ENCODE results near the gene POLR2M. TPM values are rescaled to one million over a fixed set of nuclear protein-coding genes. Genes with fewer than 3 reads are reported as not detected.

POLR2M gene
- total and polyA plus RNA-seq, 2 donors (not counting 1 experiment from before 2014, with no cell fraction given), result 17.0 to 67.4 TPM

DNA sequence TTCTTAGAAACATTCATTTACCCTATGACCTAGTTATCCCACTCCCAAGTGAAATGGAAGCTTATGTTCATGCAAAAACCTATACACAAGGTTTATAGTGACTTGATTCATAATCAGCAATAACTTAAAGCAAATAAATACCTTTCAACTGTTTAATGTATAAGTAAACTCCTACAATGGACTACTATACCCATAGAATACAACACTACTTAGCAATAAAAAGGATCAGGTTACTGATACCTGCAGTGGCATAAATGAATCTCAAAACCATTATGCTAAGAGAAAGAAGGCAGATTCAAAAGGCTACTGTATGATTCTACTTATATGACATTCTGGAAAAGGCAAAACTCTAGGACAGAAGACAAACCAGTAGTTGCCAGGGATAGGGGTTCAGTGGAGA, 8.3 kb upstream of the POLR2M start:
- ATAC-seq (ENCODE audit: low read depth) (no peak), DNase-seq (no peak)
- Histone ChIP-seq H2AFZ (ENCODE audit: insufficient read depth, low read depth, low read length, poor library complexity, severe bottlenecking) (no peak overlapping the region), H3K9ac (ENCODE audit: low read length) (no peak overlapping the region), H4K20me1 (ENCODE audit: control insufficient read depth, insufficient read depth, low read length, poor library complexity, severe bottlenecking) (no peaks in the 10 kb centered on the region), H3K4me3 (ENCODE audit: control extremely low read depth in 1 of 5, extremely low read depth in 1 of 5, insufficient read depth in 1 of 5, low read depth in 2 of 5, low read length in 4 of 5) (no peak overlapping the region), H3K9me3 (ENCODE audit: control extremely low read depth in 1 of 3, control insufficient read depth in 2 of 3, insufficient read depth in 1 of 3, low read length in 2 of 3) (peaks cover 0 to 1% (median 0%) of the 10 kb centered on the region in 3 donors), H3K4me2 (replicated peaks; ENCODE audit: low read depth, low read length, poor library complexity, severe bottlenecking) (no peak overlapping the region), H3K27me3 (replicated peaks in 1 of 4; ENCODE audit: control extremely low read depth in 1 of 4, control insufficient read depth in 3 of 4, insufficient read depth in 4 of 4, low read length in 3 of 4) (peaks cover 0 to 16% (median 6%) of the 10 kb centered on the region in 4 experiments), H3K36me3 (replicated peaks in 1 of 2; ENCODE audit: control extremely low read depth in 1 of 2, control insufficient read depth in 1 of 2, extremely low read depth in 1 of 2, insufficient read depth in 2 of 2, low read length in 1 of 2) (no peaks in the 10 kb centered on the region), H3K27ac (ENCODE audit: low read length in 2 of 2) (no peak overlapping the region), H3K79me2 (ENCODE audit: control insufficient read depth, insufficient read depth, low read length) (no peaks in the 10 kb centered on the region), H3K4me1 (ENCODE audit: control insufficient read depth in 2 of 2, insufficient read depth in 2 of 2, low read length in 2 of 2) (no peaks in the 10 kb centered on the region)
- ChIA-PET CTCF (no interaction called here), POLR2A (no interaction called here)
- Mint-ChIP-seq H3K27me3 (peaks cover 73% of the 10 kb centered on the region), H3K27ac (no peak overlapping the region), H3K9me3 (ENCODE audit: insufficient read depth) (no peaks in the 10 kb centered on the region), H3K4me1 (no peaks in the 10 kb centered on the region), H3K4me3 (no peak overlapping the region)
- intact Hi-C loops (cut with micrococcal nuclease), result no loop called here
- TF ChIP-seq EZH2 (IDR thresholded peaks at IDR 0.05; ENCODE audit: borderline replicate concordance, insufficient read depth, low read depth, low read length, poor library complexity, severe bottlenecking), result no peak
- TF ChIP-seq, protein P1, sequence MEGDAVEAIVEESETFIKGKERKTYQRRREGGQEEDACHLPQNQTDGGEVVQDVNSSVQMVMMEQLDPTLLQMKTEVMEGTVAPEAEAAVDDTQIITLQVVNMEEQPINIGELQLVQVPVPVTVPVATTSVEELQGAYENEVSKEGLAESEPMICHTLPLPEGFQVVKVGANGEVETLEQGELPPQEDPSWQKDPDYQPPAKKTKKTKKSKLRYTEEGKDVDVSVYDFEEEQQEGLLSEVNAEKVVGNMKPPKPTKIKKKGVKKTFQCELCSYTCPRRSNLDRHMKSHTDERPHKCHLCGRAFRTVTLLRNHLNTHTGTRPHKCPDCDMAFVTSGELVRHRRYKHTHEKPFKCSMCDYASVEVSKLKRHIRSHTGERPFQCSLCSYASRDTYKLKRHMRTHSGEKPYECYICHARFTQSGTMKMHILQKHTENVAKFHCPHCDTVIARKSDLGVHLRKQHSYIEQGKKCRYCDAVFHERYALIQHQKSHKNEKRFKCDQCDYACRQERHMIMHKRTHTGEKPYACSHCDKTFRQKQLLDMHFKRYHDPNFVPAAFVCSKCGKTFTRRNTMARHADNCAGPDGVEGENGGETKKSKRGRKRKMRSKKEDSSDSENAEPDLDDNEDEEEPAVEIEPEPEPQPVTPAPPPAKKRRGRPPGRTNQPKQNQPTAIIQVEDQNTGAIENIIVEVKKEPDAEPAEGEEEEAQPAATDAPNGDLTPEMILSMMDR (IDR thresholded peaks at IDR 0.05), result no peak

DNA sequence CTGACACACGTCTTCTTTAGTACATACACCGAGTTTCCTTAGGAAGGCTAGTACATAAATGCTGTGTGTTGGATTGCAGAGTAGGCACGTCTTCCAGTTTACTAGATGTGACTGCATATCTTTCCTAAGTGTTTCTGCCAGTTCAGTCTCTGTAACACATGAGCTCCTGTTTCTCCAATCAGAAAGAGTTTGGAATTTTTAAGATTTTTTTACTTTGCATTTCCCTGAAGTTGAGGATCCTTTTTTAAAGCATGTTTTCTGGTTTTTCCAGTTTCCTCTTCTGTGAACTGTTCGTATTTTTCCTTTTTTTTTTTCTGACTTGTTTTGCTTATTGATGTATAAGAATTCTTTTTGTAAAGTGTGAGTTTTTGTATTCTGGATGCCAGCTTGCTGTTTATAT, 7.5 kb upstream of the POLR2M start:
- H3K36me3 ChIP-seq (replicated peaks in 1 of 2; ENCODE audit: control extremely low read depth in 1 of 2, control insufficient read depth in 1 of 2, extremely low read depth in 1 of 2, insufficient read depth in 2 of 2, low read length in 1 of 2), result no peaks in the 10 kb centered on the region
- H3K9ac ChIP-seq (ENCODE audit: low read length), result no peak overlapping the region
- ChIA-PET POLR2A (no interaction called here), CTCF (no interaction called here)
- no peak overlapping the region for H3K4me3 ChIP-seq (ENCODE audit: control extremely low read depth in 1 of 5, extremely low read depth in 1 of 5, insufficient read depth in 1 of 5, low read depth in 2 of 5, low read length in 4 of 5)
- ATAC-seq (ENCODE audit: low read depth) (no peak), DNase-seq (no peak)
- H3K4me3 Mint-ChIP-seq, result no peak overlapping the region
- H3K4me1 ChIP-seq (ENCODE audit: control insufficient read depth in 2 of 2, insufficient read depth in 2 of 2, low read length in 2 of 2), result no peaks in the 10 kb centered on the region
- H3K9me3 ChIP-seq (ENCODE audit: control extremely low read depth in 1 of 3, control insufficient read depth in 2 of 3, insufficient read depth in 1 of 3, low read length in 2 of 3), result peaks cover 0 to 1% (median 0%) of the 10 kb centered on the region in 3 donors
- peaks cover 70% of the 10 kb centered on the region for H3K27me3 Mint-ChIP-seq
- no peaks in the 10 kb centered on the region for H3K79me2 ChIP-seq (ENCODE audit: control insufficient read depth, insufficient read depth, low read length)
- no peak overlapping the region for H3K27ac ChIP-seq (ENCODE audit: low read length in 2 of 2)
- intact Hi-C loops (cut with micrococcal nuclease), result no loop called here
- H3K27ac Mint-ChIP-seq, result no peak overlapping the region
- no peaks in the 10 kb centered on the region for H3K9me3 Mint-ChIP-seq (ENCODE audit: insufficient read depth)
- TF ChIP-seq, protein P1 (IDR thresholded peaks at IDR 0.05), result no peak
- TF ChIP-seq EZH2 (IDR thresholded peaks at IDR 0.05; ENCODE audit: borderline replicate concordance, insufficient read depth, low read depth, low read length, poor library complexity, severe bottlenecking), result no peak
- H2AFZ ChIP-seq (ENCODE audit: insufficient read depth, low read depth, low read length, poor library complexity, severe bottlenecking), result no peak overlapping the region
- no peaks in the 10 kb centered on the region for H4K20me1 ChIP-seq (ENCODE audit: control insufficient read depth, insufficient read depth, low read length, poor library complexity, severe bottlenecking)
- no peak overlapping the region for H3K4me2 ChIP-seq (replicated peaks; ENCODE audit: low read depth, low read length, poor library complexity, severe bottlenecking)
- no peaks in the 10 kb centered on the region for H3K4me1 Mint-ChIP-seq
- peaks cover 0 to 13% (median 6%) of the 10 kb centered on the region in 4 experiments for H3K27me3 ChIP-seq (replicated peaks in 1 of 4; ENCODE audit: control extremely low read depth in 1 of 4, control insufficient read depth in 3 of 4, insufficient read depth in 4 of 4, low read length in 3 of 4)
- WGBS (ENCODE audit: insufficient coverage), result 100% methylated on average over 1 of the region's 4 CpGs

Data from B cell (primary cell).